Transverse colon (tissue), 4 donors: ENCODE results near the gene RFTN1. TPM values are rescaled to one million over a fixed set of nuclear protein-coding genes. Genes with fewer than 3 reads are reported as not detected.
A peak's percentile ranks its signal among the peaks of the same experiment; 100 is the strongest.

ENCODE experiments used
- DNase-seq: peaks from one replicate; pipeline ENCODE4 v3.0.0-alpha.2; 2019
- H3K27ac ChIP-seq, 4 donors: fragments of 200-600 bp; sonication (generic); 2 replicates each; pipeline ENCODE4 v1.5.1; 2016 to 2018; ENCODE audit warnings: inconsistent platforms in 4 of 4
- H3K27me3 ChIP-seq: fragments of 200-600 bp; sonication (generic); 2 replicates; pipeline ENCODE4 v1.5.1; 2017; ENCODE audit warnings: inconsistent platforms
- H3K36me3 ChIP-seq, 4 donors: fragments of 200-600 bp; sonication (generic); 2 replicates each; pipeline ENCODE4 v1.5.1; 2017 to 2019; ENCODE audit warnings: inconsistent platforms in 4 of 4
- H3K4me1 ChIP-seq, 4 donors: fragments of 200-600 bp; sonication (generic); 2 replicates each; pipeline ENCODE4 v1.5.1; 2017 to 2020; ENCODE audit warnings: inconsistent platforms in 4 of 4
- H3K4me3 ChIP-seq, 4 donors: fragments of 200-600 bp; sonication (generic); 1 replicate in 1 of 4; 2 replicates in 3 of 4; pipeline versions ENCODE4 v1.5.1 to v1.6.1; 2017 to 2019; ENCODE audit warnings: inconsistent platforms in 4 of 4
- H3K9me3 ChIP-seq, 2 donors: fragments of 200-600 bp; sonication (generic); 2 replicates each; pipeline ENCODE4 v1.5.1; 2017 to 2019; ENCODE audit warnings: inconsistent platforms in 2 of 2
- CTCF ChIP-seq, 5 experiments: fragments of 200-600 bp in 3 of 5; fragments of 450-650 bp in 2 of 5; sonication (generic) in 3 of 5; IDR thresholded peaks; 1 replicate in 2 of 5; 2 replicates in 3 of 5; pipeline ENCODE4 v1.5.1; 2016 to 2017; ENCODE audit warnings: antibody characterized with exemption in 5 of 5, inconsistent platforms in 3 of 5, mild to moderate bottlenecking in 2 of 5, moderate library complexity in 1 of 5
- EP300 ChIP-seq: sonication (generic); formaldehyde crosslinking; IDR thresholded peaks from one replicate; pipeline ENCODE4 v1.6.1; 2017; ENCODE audit warnings: antibody characterized with exemption, low read depth
- POLR2A ChIP-seq: fragments of 450-650 bp; IDR thresholded peaks from one replicate; pipeline ENCODE4 v1.6.1; 2016; ENCODE audit warnings: antibody characterized with exemption, mild to moderate bottlenecking, moderate library complexity
- POLR2AphosphoS5 ChIP-seq, 3 donors: sonication (generic); formaldehyde crosslinking; IDR thresholded peaks; one replicate each; pipeline ENCODE4 v1.6.1; 2016; ENCODE audit warnings: antibody characterized with exemption in 3 of 3
- WGBS, 2 donors: methylation state at CpG; one replicate each; pipeline ENCODE4 v1.1.5; 2018; ENCODE audit warnings: low coverage in 1 of 2; 5-methylcytosine and 5-hydroxymethylcytosine counted together
- in situ Hi-C, 4 donors: fragments of 200-750 bp; cut with MboI; loops; one replicate each; pipeline versions ENCODE4 v1.15.0 to v1.15.1; 2017; ENCODE audit warnings: low sequenced_read_pairs in 3 of 4, low pct_ligation_motif_present in 1 of 4, low pct_unique_long_range_greater_than_20kb in 1 of 4
- intact Hi-C: fragments of 100-400 bp; cut with DNase I; formaldehyde crosslinking; loops from one replicate; pipeline ENCODE4 v1.15.1; 2023; ENCODE audit warnings: low total_unique reads
- total RNA-seq, 4 donors: library from RNA; depleted of rRNA; stranded (reverse); fragments of >200 nt; gene quantifications; one replicate each; pipeline ENCODE4 v1.1.0, GENCODE V29; 2016

RFTN1 gene
- total RNA-seq, 4 donors from 2014 or later, result 6.7 to 25.7 (median 15.7) TPM

GRCh38 chr3:16520970-16521881 is 7.7 kb upstream of the RFTN1 start:
- WGBS, 2 donors, result 41 to 42% methylated on average over 3 to 5 of the region's 5 CpGs
- no peak overlapping the region for H3K27ac ChIP-seq
- in situ Hi-C loops, result no loop called here

GRCh38 chr3:16520241-16520969 is 6.9 kb upstream of the RFTN1 start:
- Histone ChIP-seq H3K27me3 (no peaks in the 10 kb centered on the region), H3K4me1 (no peaks in the 10 kb centered on the region), H3K9me3 (peaks cover 0 to 3% of the 10 kb centered on the region in 2 donors), H3K4me3 (no peak overlapping the region), H3K27ac (no peak overlapping the region), H3K36me3 (no peaks in the 10 kb centered on the region)
- TF ChIP-seq POLR2A (no peak), EP300 (no peak), POLR2AphosphoS5 (IDR thresholded peaks at IDR 0.05) (no peak), CTCF (IDR thresholded peaks at IDR 0.05) (no peak)
- DNase-seq, result no peak
- 65% methylated on average over 6 of the region's 6 CpGs; no CpG with 5 or more reads in 1 of the 2 donors for WGBS, 2 donors
- in situ Hi-C loops (no loop called here), intact Hi-C loops (no loop called here)

More at GRCh38 chr3:16520970-16521881, 7.7 kb upstream of the RFTN1 start:
- Histone ChIP-seq H3K9me3 (peaks cover 0 to 3% of the 10 kb centered on the region in 2 donors), H3K36me3 (no peaks in the 10 kb centered on the region), H3K4me1 (no peaks in the 10 kb centered on the region), H3K4me3 (no peak overlapping the region), H3K27me3 (no peaks in the 10 kb centered on the region)
- DNase-seq, result no peak
- intact Hi-C loops, result no loop called here
- TF ChIP-seq EP300 (no peak), POLR2A (no peak), CTCF (IDR thresholded peaks at IDR 0.05) (no peak), POLR2AphosphoS5 (IDR thresholded peaks at IDR 0.05) (no peak)

- Histone ChIP-seq H3K4me1 (peaks cover 0 to 13% (median 3%) of the 10 kb centered on the region in 4 donors), H3K9me3 (no peaks in the 10 kb centered on the region), H3K27me3 (peaks cover 27% of the 10 kb centered on the region), H3K36me3 (no peaks in the 10 kb centered on the region), H3K4me3 (no peak overlapping the region), H3K27ac (no peak overlapping the region)
- no peak for DNase-seq
- intact Hi-C loops, result no loop called here
- TF ChIP-seq POLR2A (no peak), POLR2AphosphoS5 (IDR thresholded peaks at IDR 0.05) (no peak), CTCF (IDR thresholded peaks at IDR 0.05) (peak in 3 of 5 experiments; percentile 16 to 24 (median 19))
- in situ Hi-C loops, result no loop called here
- WGBS, 2 donors, result 14 to 19% methylated on average over 1 to 4 of the region's 6 CpGs
These were observed 3.4 kb upstream of the RFTN1 start for GRCh38 chr3:16516695-16517481.
